ENCODE data around the gene FANCC. TPM values are rescaled to one million over a fixed set of nuclear protein-coding genes. Genes with fewer than 3 reads are reported as not detected.

FANCC gene
- total RNA-seq, 6 experiments from 2014 or later = 4.7 to 7.1 (median 5.7) TPM

GRCh38 chr9:95138474-95138873 lies 179.0 kb downstream of the FANCC start:
- no peaks in the 10 kb centered on the region for H3K27me3 Mint-ChIP-seq (ENCODE audit: insufficient read depth)
- TF ChIP-seq, protein P1, sequence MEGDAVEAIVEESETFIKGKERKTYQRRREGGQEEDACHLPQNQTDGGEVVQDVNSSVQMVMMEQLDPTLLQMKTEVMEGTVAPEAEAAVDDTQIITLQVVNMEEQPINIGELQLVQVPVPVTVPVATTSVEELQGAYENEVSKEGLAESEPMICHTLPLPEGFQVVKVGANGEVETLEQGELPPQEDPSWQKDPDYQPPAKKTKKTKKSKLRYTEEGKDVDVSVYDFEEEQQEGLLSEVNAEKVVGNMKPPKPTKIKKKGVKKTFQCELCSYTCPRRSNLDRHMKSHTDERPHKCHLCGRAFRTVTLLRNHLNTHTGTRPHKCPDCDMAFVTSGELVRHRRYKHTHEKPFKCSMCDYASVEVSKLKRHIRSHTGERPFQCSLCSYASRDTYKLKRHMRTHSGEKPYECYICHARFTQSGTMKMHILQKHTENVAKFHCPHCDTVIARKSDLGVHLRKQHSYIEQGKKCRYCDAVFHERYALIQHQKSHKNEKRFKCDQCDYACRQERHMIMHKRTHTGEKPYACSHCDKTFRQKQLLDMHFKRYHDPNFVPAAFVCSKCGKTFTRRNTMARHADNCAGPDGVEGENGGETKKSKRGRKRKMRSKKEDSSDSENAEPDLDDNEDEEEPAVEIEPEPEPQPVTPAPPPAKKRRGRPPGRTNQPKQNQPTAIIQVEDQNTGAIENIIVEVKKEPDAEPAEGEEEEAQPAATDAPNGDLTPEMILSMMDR (IDR thresholded peaks at IDR 0.05) = no peak
- H3K4me3 Mint-ChIP-seq = no peak overlapping the region
- peaks cover 3% of the 10 kb centered on the region; the same call in 1 of the 2 replicates for H3K36me3 Mint-ChIP-seq (ENCODE audit: low read depth)
- no peaks in the 10 kb centered on the region for H3K9me3 Mint-ChIP-seq
- no peak for DNase-seq
- H3K4me1 Mint-ChIP-seq (ENCODE audit: low read depth) = peaks cover 10% of the 10 kb centered on the region
- H3K27ac Mint-ChIP-seq = no peak overlapping the region

GRCh38 chr9:95137587-95138145 lies 179.8 kb downstream of the FANCC start:
- no peak for DNase-seq
- Mint-ChIP-seq H3K27me3 (ENCODE audit: insufficient read depth) (no peaks in the 10 kb centered on the region), H3K9me3 (no peaks in the 10 kb centered on the region), H3K27ac (no peak overlapping the region), H3K4me3 (no peak overlapping the region), H3K36me3 (ENCODE audit: low read depth) (peaks cover 3% of the 10 kb centered on the region; the same call in 1 of the 2 replicates), H3K4me1 (ENCODE audit: low read depth) (peaks cover 9% of the 10 kb centered on the region)
- TF ChIP-seq, protein P1 (IDR thresholded peaks at IDR 0.05) = no peak

DNA sequence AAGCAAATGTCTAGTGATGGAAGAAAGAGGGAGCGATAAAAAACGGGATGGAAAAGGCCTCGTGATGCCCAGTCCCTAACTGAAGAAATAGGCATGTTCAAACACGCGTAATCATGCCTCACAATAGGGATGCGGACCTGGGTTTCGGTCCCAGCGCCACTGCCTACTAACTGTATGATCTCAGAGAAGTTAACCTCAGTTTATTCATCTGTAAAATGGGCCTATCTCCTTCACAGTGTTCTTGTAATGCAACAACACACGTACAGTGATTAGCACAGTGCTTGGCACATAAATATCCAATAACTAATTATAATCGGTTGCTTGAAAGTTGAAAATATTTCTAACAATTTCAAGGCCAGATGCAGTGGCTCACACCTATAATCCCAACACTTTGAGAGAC lies 181.8 kb downstream of the FANCC start:
- no peaks in the 10 kb centered on the region for H3K9me3 Mint-ChIP-seq
- peaks cover 3% of the 10 kb centered on the region; the same call in 1 of the 2 replicates for H3K36me3 Mint-ChIP-seq (ENCODE audit: low read depth)
- no peak for DNase-seq
- H3K4me1 Mint-ChIP-seq (ENCODE audit: low read depth) = peaks cover 7% of the 10 kb centered on the region
- H3K27ac Mint-ChIP-seq = no peak overlapping the region
- no peaks in the 10 kb centered on the region for H3K27me3 Mint-ChIP-seq (ENCODE audit: insufficient read depth)
- no peak overlapping the region for H3K4me3 Mint-ChIP-seq
- TF ChIP-seq, protein P1 (IDR thresholded peaks at IDR 0.05) = no peak

- H3K27me3 Mint-ChIP-seq (ENCODE audit: insufficient read depth) = no peaks in the 10 kb centered on the region; the same call in 1 of the 2 replicates
- no peaks in the 10 kb centered on the region for H3K9me3 Mint-ChIP-seq
- peaks cover 3% of the 10 kb centered on the region; the same call in 1 of the 2 replicates for H3K36me3 Mint-ChIP-seq (ENCODE audit: low read depth)
- peaks cover 13% of the 10 kb centered on the region for H3K4me1 Mint-ChIP-seq (ENCODE audit: low read depth)
- TF ChIP-seq, protein P1 (IDR thresholded peaks at IDR 0.05) = no peak
- H3K4me3 Mint-ChIP-seq = no peak overlapping the region
- H3K27ac Mint-ChIP-seq = no peak overlapping the region
- DNase-seq = no peak
These were observed 183.0 kb downstream of the FANCC start for GRCh38 chr9:95134457-95134881.

DNA sequence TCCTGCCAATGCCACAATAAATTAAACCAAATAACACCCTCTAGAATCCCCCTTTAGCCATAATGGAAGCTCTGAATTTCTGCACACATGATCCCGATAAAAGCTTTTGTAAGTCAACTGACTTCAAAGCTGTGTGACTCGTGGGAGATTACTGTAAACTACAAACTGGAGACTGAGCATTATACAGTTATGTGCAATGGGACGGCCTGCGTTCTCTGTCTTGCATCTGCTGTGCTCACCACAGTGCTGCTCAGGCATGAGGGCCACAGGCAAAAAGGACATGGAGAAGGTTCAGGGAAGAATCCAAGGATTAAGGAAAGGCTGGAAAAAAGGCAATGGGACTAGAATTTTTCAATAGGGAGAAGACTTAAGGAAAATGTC lies 184.2 kb downstream of the FANCC start:
- H3K27me3 Mint-ChIP-seq (ENCODE audit: insufficient read depth) = no peaks in the 10 kb centered on the region; the same call in 1 of the 2 replicates
- no peak for DNase-seq
- TF ChIP-seq, protein P1 (IDR thresholded peaks at IDR 0.05) = no peak
- H3K9me3 Mint-ChIP-seq = no peaks in the 10 kb centered on the region
- peaks cover 19% of the 10 kb centered on the region for H3K4me1 Mint-ChIP-seq (ENCODE audit: low read depth)
- peaks cover 3% of the 10 kb centered on the region; the same call in 1 of the 2 replicates for H3K36me3 Mint-ChIP-seq (ENCODE audit: low read depth)
- H3K4me3 Mint-ChIP-seq = no peak overlapping the region
- H3K27ac Mint-ChIP-seq = no peak overlapping the region

Data from HFFc6 (cell line).